Vagina (tissue), 2 donors: ENCODE results near the gene AMIGO1. TPM values are rescaled to one million over a fixed set of nuclear protein-coding genes. Genes with fewer than 3 reads are reported as not detected.

Source experiments
- DNase-seq, 2 donors: peaks; one replicate each; pipeline ENCODE4 v3.0.0-alpha.2; 2017; ENCODE audit errors: extremely low spot score in 2 of 2
- H3K27ac ChIP-seq: fragments of 200-600 bp; sonication (generic); one replicate; pipeline ENCODE4 v1.5.1; 2019
- H3K27me3 ChIP-seq: fragments of 200-600 bp; sonication (generic); one replicate; pipeline ENCODE4 v1.5.1; 2019
- H3K36me3 ChIP-seq, 2 donors: fragments of 200-600 bp; sonication (generic); one replicate each; pipeline ENCODE4 v1.5.1; 2017 to 2019
- H3K4me1 ChIP-seq: fragments of 200-600 bp; sonication (generic); one replicate; pipeline ENCODE4 v1.5.1; 2019
- H3K4me3 ChIP-seq, 2 donors: fragments of 200-600 bp; sonication (generic); 1 replicate in 1 of 2; 2 replicates in 1 of 2; pipeline ENCODE4 v1.5.1; 2016 to 2019
- H3K9me3 ChIP-seq: fragments of 200-600 bp; sonication (generic); one replicate; pipeline ENCODE4 v1.5.1; 2019
- CTCF ChIP-seq, 3 experiments: fragments of 450-650 bp in 2 of 3; fragments of 200-600 bp in 1 of 3; sonication (generic) in 1 of 3; IDR thresholded peaks; one replicate each; pipeline ENCODE4 v1.5.1; 2017 to 2019; ENCODE audit warnings: antibody characterized with exemption in 3 of 3, mild to moderate bottlenecking in 2 of 3, moderate library complexity in 2 of 3
- POLR2A ChIP-seq, 2 donors: fragments of 450-650 bp; IDR thresholded peaks; one replicate each; pipeline ENCODE4 v1.6.1; 2017; ENCODE audit warnings: antibody characterized with exemption in 2 of 2, mild to moderate bottlenecking in 2 of 2, moderate library complexity in 2 of 2
- POLR2AphosphoS5 ChIP-seq, 2 donors: sonication (generic); formaldehyde crosslinking; IDR thresholded peaks; one replicate each; pipeline ENCODE4 v1.9.0; 2017; ENCODE audit warnings: antibody characterized with exemption in 2 of 2, mild to moderate bottlenecking in 2 of 2, low read depth in 1 of 2; ENCODE audit not compliant: insufficient read depth in 1 of 2
- intact Hi-C: fragments of 100-400 bp; cut with DNase I; formaldehyde crosslinking; loops from one replicate; pipeline ENCODE4 v1.15.1; 2023
- total RNA-seq: library from RNA; depleted of rRNA; stranded (reverse); fragments of >200 nt; gene quantifications from one replicate; pipeline ENCODE4 v1.2.3, GENCODE V29; 2016

The AMIGO1 gene
- total RNA-seq, 1 donor from 2014 or later = 6.4 TPM

- H3K27ac ChIP-seq = peak within 1 kb of the TSS; percentile 76
- H3K27me3 ChIP-seq = no peaks in the 10 kb centered on the region
- peak; percentile 53 to 89 for TF ChIP-seq POLR2AphosphoS5 (IDR thresholded peaks at IDR 0.05; ENCODE audit: insufficient read depth in 1 of 2, low read depth in 1 of 2)
- no peak for TF ChIP-seq POLR2A (IDR thresholded peaks at IDR 0.05)
- TF ChIP-seq CTCF (IDR thresholded peaks at IDR 0.05) = peak; percentile 85 to 97 (median 86)
- intact Hi-C loops = no loop called here
- DNase-seq = no peak
- H3K4me1 ChIP-seq = peaks cover 51% of the 10 kb centered on the region
- H3K9me3 ChIP-seq = no peaks in the 10 kb centered on the region
- H3K4me3 ChIP-seq = peak within 1 kb of the TSS; percentile 59 to 65
- H3K36me3 ChIP-seq = peaks cover 0 to 19% of the 10 kb centered on the region in 2 donors
These were observed 15.6 kb downstream of the AMIGO1 start, which contains the start of gene CYB561D1 for GRCh38 chr1:109493805-109494539. CYB561D1 (plus strand) TSS chr1:109494094; CDS start chr1:109494140, 46 bp downstream.

GRCh38 chr1:109493227-109493626, 16.3 kb downstream of the AMIGO1 start:
- intact Hi-C loops = no loop called here
- Histone ChIP-seq H3K4me3 (peak overlapping the region; percentile 59 to 65), H3K9me3 (no peaks in the 10 kb centered on the region), H3K4me1 (peaks cover 44% of the 10 kb centered on the region), H3K27me3 (no peaks in the 10 kb centered on the region), H3K36me3 (peaks cover 0 to 19% of the 10 kb centered on the region in 2 donors), H3K27ac (peak overlapping the region; percentile 76)
- TF ChIP-seq CTCF (IDR thresholded peaks at IDR 0.05) (no peak), POLR2AphosphoS5 (IDR thresholded peaks at IDR 0.05; ENCODE audit: insufficient read depth in 1 of 2, low read depth in 1 of 2) (no peak), POLR2A (IDR thresholded peaks at IDR 0.05) (no peak)
- DNase-seq = no peak

GRCh38 chr1:109492779-109493178, 16.7 kb downstream of the AMIGO1 start:
- peaks cover 0 to 19% of the 10 kb centered on the region in 2 donors for H3K36me3 ChIP-seq
- DNase-seq = no peak
- no peak overlapping the region for H3K27ac ChIP-seq
- no peaks in the 10 kb centered on the region for H3K27me3 ChIP-seq
- intact Hi-C loops = no loop called here
- TF ChIP-seq POLR2A (IDR thresholded peaks at IDR 0.05) (no peak), POLR2AphosphoS5 (IDR thresholded peaks at IDR 0.05; ENCODE audit: insufficient read depth in 1 of 2, low read depth in 1 of 2) (no peak), CTCF (IDR thresholded peaks at IDR 0.05) (no peak)
- no peak overlapping the region for H3K4me3 ChIP-seq
- no peaks in the 10 kb centered on the region for H3K9me3 ChIP-seq
- H3K4me1 ChIP-seq = peaks cover 39% of the 10 kb centered on the region

GRCh38 chr1:109491372-109491771, 18.2 kb downstream of the AMIGO1 start:
- intact Hi-C loops = no loop called here
- Histone ChIP-seq H3K27me3 (no peaks in the 10 kb centered on the region), H3K4me3 (no peak overlapping the region), H3K4me1 (peaks cover 25% of the 10 kb centered on the region), H3K9me3 (no peaks in the 10 kb centered on the region), H3K27ac (no peak overlapping the region), H3K36me3 (peaks cover 0 to 11% of the 10 kb centered on the region in 2 donors)
- no peak for DNase-seq
- TF ChIP-seq POLR2A (IDR thresholded peaks at IDR 0.05) = no peak
- no peak for TF ChIP-seq CTCF (IDR thresholded peaks at IDR 0.05)
- no peak for TF ChIP-seq POLR2AphosphoS5 (IDR thresholded peaks at IDR 0.05; ENCODE audit: insufficient read depth in 1 of 2, low read depth in 1 of 2)

GRCh38 chr1:109490934-109491302, 18.6 kb downstream of the AMIGO1 start:
- Histone ChIP-seq H3K27ac (no peak overlapping the region), H3K4me3 (no peak overlapping the region), H3K9me3 (no peaks in the 10 kb centered on the region), H3K36me3 (peaks cover 0 to 6% of the 10 kb centered on the region in 2 donors), H3K27me3 (no peaks in the 10 kb centered on the region), H3K4me1 (peaks cover 23% of the 10 kb centered on the region)
- TF ChIP-seq POLR2A (IDR thresholded peaks at IDR 0.05) (no peak), POLR2AphosphoS5 (IDR thresholded peaks at IDR 0.05; ENCODE audit: insufficient read depth in 1 of 2, low read depth in 1 of 2) (no peak), CTCF (IDR thresholded peaks at IDR 0.05) (no peak)
- DNase-seq = no peak
- intact Hi-C loops = no loop called here
